Muscle of back (tissue), 11 donors: ENCODE data around the gene UGT3A1. TPM values are rescaled to one million over a fixed set of nuclear protein-coding genes. Genes with fewer than 3 reads are reported as not detected.
"Not testable (repeated sequence)": the region's sequence is repeated elsewhere in the genome, so short reads cannot be mapped to it uniquely, and the experiment has no call there.

Experiments
- DNase-seq, 3 donors: peaks; one replicate each; pipeline versions ENCODE4 v3.0.0 to v3.0.0-alpha.2; 2013
- polyA plus RNA-seq, 10 donors: library from polyadenylated mRNA; unstranded; fragments of 120-200 nt; gene quantifications; one replicate each; pipeline ENCODE4 v1.2.1, GENCODE V29; 2013; ENCODE audit not compliant: insufficient read length in 10 of 10

The UGT3A1 gene
- polyA plus RNA-seq, 10 donors: 5.8 to 53.0 (median 29.9) TPM

GRCh38 chr5:35996076-35996475, 4.9 kb upstream of the UGT3A1 start:
- DNase-seq: no peak

DNA sequence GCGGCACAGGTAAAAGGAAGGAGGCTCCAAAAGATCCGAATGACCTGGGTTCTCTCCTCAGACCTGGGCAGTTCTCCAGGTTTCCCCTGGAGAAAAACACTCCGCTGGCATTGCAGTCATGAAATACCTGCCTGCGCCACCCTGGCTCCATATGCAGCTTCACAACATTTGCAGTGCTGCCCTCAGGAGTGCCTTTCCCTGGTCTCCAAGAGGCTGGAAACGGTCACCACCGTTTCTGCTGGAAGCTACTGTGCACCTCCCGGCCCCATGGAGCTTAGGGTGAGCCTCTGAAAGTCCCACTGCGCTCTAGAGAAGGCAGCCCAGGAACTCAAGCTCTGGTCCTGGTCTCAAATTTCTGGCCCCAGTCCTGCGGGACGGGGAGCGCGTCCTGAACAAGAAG, 670 bp downstream of the UGT3A1 start:
- no peak for DNase-seq

GRCh38 chr5:35988529-35988928, 2.7 kb downstream of the UGT3A1 start:
- no peak for DNase-seq

DNA sequence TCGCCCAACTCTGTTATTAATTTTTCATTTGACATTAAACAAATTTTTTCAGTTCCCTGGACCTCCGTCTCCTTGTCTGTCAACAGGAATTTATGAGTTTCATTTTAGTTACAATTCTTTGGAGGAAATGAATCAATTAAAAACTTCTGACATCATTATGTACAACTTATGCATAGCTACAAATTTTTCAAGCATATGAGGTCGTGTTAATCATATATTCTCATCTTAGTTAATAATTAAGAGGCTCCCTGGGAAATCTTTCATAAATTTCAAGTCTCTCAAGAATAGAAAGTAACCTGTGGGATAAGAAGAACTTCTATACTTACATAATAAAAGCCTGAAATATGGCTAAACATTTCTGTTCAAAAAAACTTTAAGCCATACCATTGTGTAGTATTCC, 3.4 kb downstream of the UGT3A1 start:
- no peak for DNase-seq

GRCh38 chr5:35979715-35980114, 11.5 kb downstream of the UGT3A1 start:
- DNase-seq: no peak

GRCh38 chr5:35976859-35977258, 14.3 kb downstream of the UGT3A1 start:
- not testable (repeated sequence) for DNase-seq

GRCh38 chr5:35974570-35974969, 16.6 kb downstream of the UGT3A1 start:
- DNase-seq: no peak

GRCh38 chr5:35971878-35972210, 19.3 kb downstream of the UGT3A1 start:
- no peak for DNase-seq

DNA sequence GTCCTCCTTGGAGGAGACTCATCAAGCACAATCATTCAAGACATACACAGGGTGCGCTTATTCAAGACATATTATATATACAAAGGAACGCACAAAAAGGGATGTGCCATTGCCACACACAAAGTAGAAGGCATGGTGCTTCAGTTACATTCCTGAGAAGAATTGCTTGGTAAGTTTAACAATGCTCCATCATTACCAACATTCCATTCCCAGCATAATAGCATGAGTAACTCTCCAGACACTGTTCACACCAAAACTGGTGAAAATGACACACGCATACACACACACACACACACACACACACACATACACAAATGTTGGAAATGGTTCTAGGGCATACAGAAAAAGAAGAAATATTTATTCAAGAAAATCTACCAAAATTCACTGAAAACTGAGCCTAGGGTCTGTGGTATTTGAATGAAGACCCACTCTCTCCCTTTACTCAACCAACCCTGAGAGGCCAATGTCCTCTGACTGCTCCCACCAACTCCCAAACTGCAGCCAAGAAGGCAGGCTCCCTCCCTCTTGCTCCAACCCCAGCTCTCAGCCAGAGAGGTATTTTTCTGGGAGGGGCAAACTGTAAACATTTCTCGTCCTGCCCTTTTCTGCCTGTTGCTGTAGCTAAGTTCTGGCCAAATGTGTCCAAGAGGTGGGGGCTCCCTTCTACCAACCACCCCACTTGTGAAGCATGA, 19.9 kb downstream of the UGT3A1 start:
- no peak for DNase-seq

DNA sequence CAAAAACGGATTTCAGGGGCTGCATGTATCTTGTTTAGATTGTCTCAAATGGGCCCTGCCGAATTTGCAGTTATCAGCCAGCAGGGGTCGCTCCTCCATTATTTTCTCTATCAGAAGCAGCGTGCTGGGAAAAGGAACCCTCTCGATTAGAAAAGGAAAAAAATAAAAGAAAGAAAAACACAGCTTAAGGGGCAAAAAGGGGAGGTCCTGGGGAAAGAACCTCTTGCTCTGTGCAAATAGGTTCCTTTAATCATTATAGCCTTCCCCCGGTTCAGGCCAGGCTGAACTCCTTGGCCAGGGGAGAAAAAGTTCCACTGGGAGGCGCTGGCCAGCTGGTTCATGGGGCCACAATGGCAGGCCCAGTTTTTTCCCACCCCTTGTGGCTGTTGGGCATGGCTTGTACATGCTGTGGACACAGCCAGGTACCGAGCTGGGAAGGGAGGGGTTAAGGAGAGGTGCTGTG, 27.8 kb downstream of the UGT3A1 start:
- no peak for DNase-seq

GRCh38 chr5:35960328-35960727, 30.9 kb downstream of the UGT3A1 start:
- no peak for DNase-seq

DNA sequence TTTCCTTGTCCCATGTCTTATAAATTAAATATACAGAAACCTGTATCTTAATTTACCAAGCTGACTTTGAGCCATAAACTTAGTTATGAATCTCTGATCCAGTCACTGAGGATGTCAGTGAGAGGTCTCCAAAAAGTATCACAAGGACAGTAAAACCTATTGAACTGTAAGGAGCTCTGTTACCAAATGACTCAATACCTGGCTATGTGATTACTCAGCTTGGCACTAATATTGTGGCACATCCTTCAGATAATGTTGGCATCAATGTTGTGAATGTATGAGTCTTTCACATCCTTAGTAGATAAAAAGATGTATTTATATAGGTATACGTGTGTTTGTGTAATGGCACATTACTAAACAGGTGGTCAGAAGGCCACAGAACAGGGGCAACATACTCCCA, 34.8 kb downstream of the UGT3A1 start:
- no peak for DNase-seq

DNA sequence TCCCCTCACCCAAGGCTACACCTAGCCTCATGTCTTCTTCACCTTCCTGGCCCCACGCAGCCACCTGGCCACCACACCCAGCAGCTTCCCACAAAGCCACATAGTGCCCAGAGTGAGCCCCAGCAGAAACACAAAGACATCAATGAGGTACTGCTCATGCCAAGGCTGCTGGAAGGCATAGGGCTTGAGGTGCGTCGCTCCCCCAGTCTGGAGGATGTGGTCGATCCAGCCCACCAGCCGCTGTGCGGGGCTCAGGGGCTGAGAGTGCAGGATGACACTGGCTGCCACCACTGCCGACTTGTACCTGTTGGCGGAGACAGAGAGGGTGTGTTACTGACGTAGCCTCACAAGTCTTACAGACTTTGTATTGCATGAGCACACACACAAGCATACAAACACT, 37.0 kb downstream of the UGT3A1 start:
- DNase-seq: no peak

- no peak for DNase-seq
Observed at GRCh38 chr5:35947085-35947484, 44.1 kb downstream of the UGT3A1 start.

DNA sequence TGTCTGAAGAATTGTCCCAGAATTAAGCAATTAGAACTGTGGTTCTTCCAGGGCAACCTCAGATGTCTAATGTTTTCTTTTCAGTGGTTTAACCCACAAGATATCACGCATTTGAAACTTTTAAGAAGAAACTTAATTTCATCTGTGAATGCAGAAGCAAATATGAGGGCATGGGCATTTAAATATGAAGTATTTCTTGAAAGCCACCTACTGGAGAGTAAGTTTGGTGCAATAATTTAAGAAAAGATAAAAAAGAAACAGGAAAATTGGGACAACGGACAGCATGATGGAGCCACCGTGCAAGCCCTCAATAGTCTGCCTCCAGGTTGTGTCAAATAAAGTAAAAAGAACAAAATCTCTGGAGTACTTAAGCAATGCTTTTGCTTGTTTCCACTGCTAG, 51.6 kb downstream of the UGT3A1 start:
- DNase-seq: no peak

DNA sequence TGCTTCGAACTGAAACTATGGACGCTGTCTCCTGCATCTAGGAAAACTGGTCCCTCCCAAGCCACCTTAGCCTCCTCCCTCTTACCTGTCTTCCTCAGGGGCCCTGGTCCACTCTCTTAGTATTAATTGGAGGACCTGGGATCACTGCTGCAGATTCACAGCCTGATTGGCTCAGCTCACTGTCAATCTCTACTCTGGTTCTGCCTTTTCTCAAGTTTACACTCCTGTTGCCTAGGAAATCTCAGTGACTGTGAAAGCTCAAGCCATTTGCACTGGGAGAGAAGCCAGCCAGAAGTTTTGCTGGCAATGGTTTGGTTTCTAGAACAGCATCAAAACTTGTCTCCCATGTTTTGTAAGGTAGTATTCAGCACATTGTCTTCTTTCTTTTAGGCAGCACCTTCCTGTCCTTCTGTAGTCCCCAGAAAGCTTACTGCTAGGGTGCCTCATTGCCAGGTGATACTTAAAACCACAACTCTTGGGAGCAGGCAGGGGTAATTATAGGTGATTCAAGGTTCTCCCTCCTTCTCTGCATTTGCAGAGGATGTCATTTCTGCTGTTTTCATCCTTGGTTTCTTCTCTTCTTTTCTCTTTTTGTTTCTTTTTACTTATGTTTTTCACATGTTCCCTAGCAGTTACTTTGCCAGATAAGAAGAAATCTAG, 52.5 kb downstream of the UGT3A1 start, which contains the start of gene CAPSL:
Gene CAPSL, minus strand, starts transcription at position 55 of the 660 bp plus-strand sequence. CDS start 17,502 bp downstream, outside the sequence.
- DNase-seq: peak; percentile 62 to 90 (median 85)

DNA sequence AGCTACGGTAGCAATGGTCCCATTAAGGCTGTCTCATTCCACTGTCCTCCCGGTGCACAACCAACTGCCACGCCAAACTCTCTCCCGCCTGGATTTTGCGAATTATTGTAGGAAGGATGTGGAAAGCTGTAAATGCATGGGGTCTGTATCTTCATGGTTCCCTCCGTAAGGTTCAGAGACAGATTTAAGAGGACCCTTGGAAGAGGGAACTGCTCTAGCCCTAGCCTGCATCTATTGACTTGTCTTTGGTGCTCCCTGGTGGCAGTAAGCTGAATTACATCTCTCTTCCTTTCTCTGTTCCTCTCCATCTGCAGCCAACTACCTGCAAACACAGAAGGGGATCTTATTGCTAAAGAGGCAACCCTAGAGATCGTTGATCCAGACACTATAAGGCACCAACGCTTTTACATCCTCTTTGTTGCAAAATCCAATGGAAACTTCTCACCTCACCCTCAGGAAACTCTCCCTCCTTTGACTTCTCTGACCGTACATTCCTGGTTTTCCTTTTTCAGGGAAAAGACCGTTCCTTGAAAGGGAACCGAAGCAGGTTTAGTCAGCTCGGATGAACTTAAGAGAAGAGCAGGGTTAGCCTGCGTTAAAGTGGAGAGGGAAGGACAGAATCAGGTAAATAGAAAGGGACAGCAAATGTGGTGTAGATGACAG, 64.7 kb downstream of the UGT3A1 start:
- peak; percentile 47 to 78 (median 71) for DNase-seq

- peak; percentile 53 to 78 (median 67) for DNase-seq
Observed at GRCh38 chr5:35924950-35925722, 66.1 kb downstream of the UGT3A1 start.

DNA sequence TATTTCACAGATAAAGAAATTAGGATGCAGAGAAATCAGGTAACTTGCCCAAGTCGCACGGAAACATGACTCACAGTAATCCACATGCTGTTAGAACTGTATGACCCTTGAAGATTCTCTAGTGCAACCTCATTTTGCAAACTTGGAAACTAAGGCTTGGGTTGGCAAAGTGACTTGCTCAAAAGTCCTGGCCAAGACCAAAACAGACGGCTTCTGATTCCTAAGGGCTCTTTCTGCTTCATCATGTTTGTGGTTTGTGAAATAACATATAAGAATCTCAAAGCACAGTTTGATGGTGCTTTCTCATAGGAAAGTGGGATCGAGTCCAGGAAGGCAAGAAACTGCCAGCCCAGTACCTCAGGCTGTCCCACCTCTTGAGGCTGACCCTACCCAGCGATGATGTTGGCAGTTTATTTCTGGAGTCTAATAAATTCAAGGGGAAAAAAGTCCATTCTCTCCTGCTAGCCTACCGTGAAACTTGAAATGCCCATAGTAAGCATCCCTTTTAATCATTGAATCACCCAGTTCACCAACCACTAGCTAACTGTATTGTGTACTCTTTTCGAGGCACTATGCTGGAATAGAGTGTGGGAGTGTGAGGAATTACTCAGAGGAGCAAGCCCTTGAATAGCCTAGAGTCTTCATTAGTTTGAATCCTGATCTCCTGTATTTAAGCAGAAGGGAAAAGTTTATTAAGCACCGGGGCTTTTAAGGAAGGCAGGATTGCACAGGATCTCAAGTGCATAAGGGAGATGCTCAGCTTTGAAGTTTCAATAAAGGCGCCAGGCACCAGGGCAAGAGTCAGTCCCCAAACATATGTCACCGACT, 66.9 kb downstream of the UGT3A1 start:
- peak in 2 of 3 donors; percentile 2 to 71 for DNase-seq

- DNase-seq: no peak
Observed at GRCh38 chr5:35922468-35922867, 68.7 kb downstream of the UGT3A1 start.

- DNase-seq: no peak
Observed at GRCh38 chr5:35921930-35922329, 69.3 kb downstream of the UGT3A1 start.
